CD4-positive, alpha-beta T cell treated with Interleukin-12 subunit alpha and Interleukin-12 subunit beta, for 1 hour (primary cell): ENCODE results near the gene SH2B3.
A peak's percentile ranks its signal among the peaks of the same experiment; 100 is the strongest.

Experiments used
- DNase-seq: peaks from one replicate; pipeline ENCODE4 v3.0.0-alpha.2; 2020

SH2B3 gene

DNA sequence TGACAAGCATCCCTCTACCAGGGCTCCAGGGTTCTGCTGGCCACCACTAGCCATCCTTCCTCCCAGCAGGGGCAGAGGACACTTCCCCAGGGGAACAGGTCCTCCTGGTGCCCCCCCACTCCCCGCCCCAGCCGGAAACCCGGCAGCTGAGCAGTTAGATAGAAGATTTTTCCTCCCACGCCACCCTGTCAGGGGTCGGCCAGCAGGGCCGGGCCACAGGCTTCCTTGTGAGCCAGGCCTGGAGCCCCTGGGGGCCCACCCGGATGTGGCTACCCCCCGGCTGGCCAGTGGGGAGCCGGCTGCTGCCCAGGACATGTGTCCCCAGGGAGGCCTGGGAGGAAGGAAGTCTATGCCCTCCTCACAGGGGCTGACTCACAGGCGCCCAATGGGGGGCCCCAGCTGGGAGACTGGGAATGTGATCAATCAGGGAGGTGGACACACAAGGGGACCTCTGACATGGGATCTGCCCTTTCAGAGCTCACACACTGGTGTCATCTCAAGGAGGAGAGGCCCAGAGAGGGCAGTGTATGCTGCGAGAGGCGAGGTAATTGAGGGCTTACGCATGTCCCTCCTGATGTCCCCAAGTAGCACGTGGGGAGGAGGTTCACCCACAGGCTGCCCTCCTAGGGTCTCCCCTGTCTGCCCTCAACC, 4.2 kb downstream of the SH2B3 start:
- no peak for DNase-seq

DNA sequence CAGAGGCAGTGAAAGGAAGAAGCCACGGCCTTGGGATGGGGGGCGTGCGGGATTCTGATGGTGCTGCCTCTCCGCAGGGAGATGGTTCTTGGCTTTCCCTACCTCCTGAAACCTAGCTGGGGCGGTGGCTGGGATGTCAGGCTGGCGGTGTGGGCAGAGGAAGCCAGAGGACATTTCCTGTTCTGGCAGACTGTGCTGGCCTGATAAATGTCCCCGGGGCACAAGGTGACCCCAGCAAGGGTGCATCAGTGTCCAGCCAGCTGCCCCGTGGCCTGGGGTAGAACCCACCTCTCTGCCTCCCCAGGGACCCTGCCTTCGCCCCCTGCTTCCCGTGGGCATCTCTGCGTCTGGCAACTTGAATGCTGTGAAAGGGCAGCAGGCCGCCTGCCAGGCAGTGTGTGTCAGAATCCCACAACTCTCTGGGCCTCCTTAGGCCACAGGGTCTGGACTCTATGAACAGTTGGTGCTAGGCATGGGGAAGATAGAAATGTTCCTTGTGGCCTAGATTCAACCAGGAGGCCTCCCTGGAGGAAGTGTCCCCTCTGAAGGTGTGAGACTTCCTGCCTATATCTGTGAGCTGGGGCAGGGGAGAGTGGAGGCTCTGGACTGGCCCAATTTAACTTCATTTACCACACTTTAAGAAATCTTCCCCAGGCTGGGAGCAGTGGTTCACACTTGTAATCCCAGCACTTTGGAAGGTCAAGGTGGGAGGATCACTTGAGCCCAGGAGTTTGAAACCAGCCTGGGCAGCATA, 4.9 kb downstream of the SH2B3 start:
- no peak for DNase-seq

DNA sequence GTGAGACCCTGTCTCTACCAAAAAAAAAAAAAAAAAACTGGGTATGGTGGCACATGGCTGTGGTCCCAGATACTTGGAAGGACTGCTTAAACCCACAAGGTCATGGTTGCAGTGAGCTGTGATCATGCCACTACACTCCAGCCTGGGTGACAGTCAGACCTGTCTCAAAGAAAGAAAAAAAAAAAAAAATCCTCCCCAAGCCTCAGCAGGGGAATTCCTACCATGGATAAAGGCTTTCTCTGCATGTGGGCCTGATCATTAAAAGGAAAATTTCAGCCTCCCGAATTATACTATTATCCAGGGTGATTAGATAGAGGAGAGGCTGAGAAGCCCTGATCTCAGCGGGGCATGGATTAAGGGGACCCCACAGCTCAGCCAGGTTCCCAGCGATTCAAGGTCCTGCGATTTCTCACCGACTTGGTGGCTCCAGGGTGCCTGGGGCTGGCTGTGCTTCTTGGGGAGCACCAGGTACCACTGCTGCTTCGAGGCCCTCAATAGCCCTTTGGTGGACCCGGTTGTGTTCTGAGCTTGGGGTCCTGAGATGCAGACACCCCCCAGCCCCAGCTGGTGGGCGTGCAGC, 5.6 kb downstream of the SH2B3 start:
- no peak for DNase-seq

DNA sequence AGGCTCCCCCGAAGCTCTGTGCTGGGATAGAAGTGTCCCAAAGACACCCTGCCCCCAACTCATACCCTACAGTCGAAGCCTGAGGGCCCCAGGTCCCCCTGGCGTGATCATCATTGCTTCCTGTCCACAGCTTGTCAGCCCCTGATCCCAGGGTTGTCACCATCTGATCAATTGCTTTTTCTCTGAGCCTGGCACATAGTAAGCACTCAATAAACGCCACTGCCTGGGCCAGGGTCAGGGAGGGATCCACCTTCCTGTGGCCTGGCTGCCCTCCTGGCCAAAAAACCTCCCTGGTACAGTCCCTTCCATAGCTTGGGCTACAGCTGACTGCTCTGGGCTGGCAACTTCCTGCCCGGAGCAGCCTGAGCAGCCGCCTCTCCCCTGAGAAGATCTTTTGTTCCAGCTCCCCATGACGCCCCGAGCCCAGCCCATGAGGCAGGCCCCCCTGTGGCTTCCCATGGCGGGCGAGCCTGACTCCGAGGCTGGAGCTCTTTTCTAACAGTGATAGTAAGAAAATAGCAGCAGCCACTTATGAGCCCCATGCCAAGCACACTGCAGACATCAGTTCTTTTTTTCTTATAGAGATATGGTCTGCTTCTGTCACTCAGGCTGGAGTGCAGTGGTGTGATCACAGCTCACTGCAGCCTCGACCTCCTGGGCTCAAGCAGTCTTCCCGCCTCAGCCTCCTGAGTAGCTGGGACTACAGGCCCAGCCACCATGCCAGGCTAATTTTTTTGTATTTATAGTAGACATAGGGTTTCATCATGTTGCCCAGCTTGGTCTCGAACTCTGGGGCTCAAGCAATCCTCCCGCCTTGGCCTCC, 6.5 kb downstream of the SH2B3 start:
- DNase-seq: no peak

DNA sequence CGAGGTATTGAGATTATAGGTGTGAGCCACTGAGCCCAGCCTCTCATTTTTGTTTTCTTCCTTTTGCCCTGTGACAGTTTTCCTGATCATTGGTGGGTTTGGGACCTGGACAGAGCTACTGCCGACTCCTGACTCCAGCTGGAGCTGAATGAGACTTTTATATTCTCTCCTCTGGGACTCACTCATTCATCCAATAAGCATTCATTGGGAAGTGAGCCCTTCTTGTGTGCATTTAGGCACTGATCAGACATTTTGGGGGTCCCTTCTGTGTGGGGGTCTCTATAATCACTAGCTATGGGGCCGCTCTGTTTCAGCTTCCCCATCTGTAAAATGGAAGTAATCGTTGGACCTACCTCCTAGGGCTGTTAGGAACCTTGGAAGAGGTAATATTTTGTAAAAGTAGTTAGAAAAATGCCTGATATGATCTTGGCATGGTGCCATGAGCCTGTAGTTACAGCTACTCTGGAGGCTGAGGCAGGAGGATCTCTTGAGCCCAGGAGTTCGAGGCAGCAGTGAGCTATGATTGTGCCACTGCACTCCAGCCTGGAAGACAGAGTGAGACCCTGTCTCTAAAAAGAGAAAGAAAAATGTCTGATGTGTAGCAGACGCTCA, 7.2 kb downstream of the SH2B3 start:
- DNase-seq: no peak

DNA sequence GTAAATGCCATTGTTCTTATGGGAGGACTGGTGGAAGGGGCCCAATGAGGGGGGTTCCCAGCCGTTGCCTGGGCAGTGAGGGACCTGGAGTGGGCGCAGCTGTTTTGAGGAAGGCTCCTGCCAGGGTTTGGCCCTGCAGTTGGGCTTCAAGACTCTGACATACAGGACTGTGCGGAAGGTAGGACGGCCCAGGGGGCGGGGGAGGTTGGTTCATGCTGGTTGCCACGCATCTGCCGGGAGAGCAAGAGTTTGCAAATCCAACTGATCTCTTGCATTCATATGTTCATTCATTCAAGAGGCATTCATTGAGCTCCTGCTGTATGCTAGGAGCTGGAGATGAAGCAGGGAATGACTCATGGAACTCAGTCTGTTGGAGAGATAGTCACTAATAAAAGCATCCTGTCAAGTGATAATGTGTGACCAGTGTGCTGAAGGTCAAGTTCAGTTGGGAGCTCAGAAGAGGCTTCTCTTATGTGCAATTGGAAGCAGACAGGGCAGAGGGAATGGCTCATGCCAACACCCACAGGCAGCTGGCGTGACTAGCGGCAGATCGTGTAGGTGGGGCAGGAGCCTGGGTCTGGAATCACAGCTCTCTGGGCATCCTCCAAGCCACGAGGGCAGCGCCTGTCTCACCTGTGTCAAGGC, 7.8 kb downstream of the SH2B3 start:
- DNase-seq: no peak

DNA sequence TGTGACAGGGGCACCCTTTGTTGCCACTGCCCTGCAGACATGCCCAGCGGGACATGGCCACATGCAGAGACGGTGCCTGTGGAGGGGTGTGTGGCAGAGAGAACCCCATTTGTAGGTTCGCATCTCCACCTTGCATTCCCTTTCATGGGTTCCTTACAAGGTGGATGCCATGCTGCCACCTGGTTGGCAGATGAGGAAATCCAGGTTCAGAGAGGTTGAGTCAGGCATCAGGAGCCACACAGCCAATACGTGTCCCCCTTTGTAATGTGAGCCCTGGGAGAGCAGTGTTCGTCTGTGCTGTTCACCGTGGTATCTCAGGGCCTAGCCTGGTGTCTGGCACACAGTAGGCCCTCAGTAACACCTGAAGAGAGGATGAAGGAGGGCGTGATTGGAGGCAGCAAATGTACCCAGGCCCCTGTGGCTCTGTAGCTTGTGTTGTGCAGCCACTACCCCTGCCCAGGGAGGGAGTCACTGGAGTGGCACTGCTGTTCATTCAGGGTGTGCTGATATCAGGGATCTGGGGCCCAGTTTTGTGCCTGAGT, 9.1 kb downstream of the SH2B3 start:
- DNase-seq: no peak

DNA sequence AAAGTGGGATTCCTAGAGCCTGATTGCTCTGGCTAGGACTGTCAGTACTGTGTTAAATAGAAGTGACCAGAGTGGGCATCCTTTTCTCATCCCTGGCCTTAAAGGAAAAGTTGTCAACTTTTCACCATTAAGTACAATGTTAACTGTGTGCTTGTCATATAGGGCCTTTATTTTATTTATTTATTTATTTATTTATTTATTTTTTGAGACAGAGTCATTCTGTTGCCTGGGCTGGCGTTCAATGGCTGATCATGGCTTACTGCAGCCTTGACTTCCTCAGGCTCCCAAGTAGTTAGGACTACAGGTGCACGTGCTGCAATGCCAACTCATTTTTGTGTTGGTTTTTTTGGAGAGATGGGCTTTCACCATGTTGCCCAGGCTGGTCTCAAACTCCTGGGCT, 11.6 kb downstream of the SH2B3 start:
- DNase-seq: no peak

DNA sequence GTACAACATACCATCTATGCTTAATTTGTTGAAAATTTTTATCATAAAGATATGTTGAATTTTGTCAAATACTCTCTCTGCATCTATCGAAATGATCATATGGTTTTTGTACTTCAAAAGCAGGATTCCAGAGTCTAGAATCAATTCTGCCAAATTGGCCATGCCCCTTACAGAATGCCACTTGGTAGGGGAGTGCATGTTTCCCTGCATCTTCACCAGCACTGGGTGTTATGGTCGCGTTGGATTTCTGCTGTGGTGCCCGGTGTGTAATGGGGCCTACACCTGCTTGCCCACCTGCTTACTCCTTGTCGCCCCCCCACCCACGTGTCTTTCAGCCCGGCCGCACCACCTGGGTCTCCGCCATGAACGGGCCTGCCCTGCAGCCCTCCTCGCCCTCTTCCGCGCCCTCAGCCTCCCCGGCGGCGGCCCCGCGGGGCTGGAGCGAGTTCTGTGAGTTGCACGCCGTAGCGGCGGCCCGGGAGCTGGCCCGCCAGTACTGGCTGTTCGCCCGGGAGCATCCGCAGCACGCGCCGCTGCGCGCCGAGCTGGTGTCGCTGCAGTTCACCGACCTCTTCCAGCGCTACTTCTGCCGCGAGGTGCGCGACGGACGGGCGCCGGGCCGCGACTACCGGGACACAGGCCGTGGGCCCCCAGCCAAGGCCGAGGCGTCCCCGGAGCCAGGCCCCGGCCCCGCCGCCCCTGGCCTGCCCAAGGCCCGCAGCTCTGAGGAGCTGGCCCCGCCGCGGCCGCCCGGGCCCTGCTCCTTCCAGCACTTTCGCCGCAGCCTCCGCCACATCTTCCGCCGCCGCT, 12.3 kb downstream of the SH2B3 start:
- no peak for DNase-seq

DNA sequence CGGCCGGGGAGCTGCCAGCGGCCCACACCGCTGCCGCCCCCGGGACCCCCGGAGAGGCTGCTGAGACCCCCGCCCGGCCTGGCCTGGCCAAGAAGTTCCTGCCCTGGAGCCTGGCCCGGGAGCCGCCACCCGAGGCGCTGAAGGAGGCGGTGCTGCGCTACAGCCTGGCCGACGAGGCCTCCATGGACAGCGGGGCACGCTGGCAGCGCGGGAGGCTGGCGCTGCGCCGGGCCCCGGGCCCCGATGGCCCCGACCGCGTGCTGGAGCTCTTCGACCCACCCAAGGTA, 12.8 kb downstream of the SH2B3 start:
- no peak for DNase-seq

DNA sequence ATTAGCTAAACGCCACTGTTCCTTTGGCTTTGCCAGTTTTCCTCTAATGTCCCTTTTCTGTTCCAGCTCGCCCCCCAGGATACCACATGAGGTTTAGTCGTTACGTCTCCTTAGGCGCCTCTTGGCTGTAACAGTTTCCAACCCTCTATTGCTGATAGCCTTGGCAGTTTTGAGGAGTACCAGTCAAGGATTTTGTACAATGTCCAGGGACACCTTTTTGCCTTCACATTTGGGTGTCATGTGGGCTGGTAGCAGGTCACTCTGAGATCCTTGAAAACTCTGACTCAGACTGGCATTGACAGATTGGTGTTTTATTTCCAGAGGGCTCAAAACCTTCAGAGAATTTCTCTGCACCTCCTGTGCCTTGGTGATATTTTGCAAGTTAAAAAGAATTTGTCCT, 14.1 kb downstream of the SH2B3 start:
- DNase-seq: no peak

DNA sequence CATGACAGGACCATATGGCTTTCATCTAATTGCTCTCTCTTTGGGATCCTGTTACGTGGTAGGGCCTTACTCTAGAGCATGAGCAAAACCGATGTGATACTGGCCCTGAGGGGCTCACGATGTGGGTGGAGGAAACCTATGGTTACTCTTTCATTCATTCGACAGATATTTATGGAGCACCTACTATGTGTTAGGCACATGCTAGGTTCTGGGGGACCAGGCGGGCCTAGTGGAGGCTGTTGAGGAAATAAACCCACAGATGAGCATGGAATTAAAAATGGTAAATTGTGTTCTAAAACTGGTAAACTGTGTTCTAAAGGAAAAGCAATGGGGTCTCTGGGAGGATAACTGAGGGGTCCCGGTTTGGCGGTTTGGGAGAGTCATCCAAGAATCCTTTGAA, 14.8 kb downstream of the SH2B3 start:
- no peak for DNase-seq

DNA sequence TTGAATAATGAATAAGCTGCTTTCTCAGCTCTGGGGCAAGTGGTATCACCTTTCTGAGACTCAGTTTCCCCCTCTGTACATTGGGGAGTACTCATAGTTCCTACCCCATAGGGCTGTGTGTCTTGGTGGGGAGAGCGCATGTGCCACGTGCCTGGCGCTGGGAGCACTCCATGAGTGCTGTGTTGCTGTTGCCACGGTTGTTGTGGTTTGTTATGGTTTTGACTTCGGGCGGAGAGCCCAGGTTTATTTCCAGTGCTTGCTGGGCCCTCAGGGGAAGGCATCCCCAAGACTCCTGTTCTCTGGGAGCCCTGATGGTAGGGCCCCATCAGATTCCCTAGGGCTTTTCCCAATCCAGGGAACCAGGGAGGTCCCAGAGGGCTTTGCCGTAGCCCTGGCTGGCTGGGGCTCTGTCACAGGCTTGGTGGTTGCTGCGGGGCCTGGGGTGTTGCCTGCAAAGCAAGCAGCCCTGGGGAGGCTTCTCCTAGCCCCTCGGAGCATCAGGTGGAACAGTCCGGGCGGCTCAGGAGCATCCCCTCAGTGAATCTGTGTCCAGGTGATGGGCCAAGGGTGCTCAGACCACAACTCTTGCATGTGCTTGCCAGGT, 18.6 kb downstream of the SH2B3 start:
- DNase-seq: no peak

DNA sequence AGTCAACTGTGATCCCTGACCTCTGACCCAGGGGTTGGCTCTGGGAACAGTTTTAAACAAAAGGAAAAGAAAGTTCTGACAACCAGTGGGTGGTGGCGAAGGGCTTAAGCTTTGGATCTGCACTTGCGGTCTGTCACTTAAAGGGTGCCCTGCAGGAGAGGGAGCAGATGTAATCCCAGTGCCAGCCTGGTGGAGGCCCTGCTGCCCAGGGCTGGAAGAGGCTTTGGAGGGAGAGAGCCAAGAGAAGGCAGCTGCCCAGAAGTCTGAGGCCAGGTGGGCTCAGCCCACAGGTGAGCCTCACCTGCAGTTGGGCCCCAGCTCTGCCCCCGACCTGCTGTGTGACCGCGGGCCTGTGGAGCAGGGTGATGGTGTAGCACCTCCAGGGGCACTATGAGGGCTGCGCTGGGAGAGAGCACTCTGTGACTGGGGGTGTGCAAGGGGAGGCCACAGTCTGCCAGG, 19.1 kb downstream of the SH2B3 start:
- no peak for DNase-seq

DNA sequence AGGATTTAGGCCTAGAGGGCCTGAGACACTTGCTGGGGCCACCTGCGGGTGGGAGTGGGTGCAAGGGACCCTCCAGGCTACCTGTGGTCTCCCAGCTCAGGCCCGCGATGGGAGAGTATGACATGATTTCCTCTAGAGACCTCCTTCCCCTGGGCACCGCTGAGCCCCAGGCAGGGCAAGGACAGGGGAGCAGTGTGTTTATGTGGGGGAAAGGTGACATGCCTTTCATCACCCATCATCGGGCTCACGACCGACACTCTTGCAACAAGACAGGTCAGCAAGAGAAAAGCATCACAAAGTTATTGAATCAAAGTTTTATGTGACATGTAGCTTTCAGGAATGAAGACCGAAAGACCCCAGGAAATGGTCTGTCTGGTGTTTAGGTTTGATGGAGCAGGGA, 19.9 kb downstream of the SH2B3 start:
- DNase-seq: no peak

DNA sequence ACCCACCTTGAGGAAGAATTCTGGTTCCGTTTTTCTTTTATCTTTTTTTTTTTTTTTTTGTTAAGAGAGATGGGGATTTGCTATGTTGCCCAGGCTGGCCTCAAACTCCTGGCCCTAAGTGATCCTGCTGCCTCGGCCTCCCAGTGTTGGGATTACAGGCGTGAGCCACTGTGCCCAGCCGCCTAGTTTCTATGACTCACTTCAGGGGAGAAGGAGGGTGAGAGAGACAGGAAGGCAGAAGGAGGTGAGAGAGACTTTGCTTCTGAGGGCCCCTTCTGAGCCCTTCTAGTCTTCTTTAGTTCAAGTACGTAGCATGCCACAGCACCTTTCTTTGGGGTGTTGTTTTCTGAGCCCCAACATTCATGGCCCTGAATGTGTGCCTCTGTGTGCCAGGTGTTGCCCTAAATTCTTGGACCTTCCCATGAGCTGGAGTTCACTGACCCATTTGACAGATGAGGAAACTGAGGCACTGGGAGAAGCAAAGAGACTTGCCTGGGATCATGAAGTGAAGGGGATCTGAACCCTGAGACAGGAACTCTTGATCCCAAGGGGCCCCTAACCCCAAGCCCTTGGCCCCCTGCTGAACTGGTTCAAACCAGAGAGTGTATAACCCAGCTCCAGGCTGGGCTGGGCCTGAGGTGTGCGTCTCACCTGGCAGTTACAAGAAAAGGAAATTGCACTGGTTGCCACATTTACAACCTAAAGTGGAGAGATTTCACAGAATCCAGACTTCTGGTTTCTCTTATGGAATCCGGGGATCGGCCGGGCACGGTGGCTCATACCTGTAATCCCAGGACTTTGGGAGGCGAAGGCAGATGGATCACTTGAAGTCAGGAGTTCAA, 20.8 kb downstream of the SH2B3 start:
- DNase-seq: peak; percentile 63

DNA sequence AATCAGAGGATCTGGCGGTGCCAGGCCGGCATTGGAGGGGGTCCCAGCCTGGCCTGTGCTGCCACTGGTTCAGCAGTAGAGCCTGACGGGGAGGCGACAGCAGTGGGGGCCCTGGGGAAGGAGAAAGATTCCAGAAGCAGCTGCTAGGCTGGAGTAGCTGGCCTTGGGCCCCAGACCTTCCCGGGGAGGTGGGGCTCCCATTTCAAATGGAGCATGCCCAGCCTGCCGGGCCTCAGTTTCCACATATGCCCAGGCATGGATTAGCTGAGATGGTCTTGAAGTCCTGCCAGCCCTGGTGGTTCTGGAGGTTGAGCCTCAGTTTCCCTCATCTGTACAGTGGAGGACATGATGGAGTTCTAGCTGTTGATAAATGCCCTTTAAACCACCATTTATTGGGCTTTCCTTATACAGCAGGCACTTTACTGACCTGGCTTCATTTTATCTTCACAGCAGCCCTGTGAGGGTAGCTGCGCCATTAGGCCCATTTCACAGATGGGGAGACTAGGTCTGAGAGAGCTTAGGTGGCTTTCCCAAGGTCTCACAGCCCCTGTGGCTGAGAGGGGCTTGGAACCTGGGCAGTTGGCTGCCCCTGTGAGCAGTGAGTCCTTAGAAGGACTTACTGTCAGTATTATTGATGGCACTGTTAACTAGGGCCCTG, 21.8 kb downstream of the SH2B3 start:
- no peak for DNase-seq

DNA sequence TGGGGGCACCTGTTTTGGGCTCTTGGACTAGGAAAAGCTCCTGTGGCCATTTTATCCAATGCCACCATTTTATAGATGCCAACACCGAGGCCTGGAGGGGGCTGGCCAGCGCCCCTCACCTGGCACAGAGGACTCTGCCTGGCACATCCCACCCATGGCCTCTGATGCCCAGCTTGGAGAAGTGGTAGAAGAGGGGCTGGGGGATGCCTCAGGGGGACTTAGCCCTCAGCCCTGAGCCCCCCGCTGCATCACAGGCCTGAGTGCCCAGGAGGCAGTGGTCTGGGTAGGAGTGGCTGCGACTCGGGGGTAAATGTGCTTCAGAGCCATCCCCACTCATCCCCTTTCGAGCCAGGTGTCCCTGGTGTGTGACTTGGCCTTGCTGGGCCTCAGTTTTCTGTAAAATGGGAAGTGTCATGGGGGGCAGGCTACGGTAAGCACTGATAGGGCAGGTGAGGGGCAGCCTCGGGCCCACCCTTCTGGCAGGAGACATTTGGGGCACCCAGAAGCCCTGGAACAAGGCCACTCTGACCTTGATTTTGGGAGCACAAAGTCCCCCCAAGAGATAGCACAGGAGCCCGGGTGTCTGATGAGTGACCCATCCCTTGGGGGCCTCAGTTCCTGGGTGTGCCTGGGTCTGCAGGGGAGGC, 22.5 kb downstream of the SH2B3 start:
- DNase-seq: no peak

DNA sequence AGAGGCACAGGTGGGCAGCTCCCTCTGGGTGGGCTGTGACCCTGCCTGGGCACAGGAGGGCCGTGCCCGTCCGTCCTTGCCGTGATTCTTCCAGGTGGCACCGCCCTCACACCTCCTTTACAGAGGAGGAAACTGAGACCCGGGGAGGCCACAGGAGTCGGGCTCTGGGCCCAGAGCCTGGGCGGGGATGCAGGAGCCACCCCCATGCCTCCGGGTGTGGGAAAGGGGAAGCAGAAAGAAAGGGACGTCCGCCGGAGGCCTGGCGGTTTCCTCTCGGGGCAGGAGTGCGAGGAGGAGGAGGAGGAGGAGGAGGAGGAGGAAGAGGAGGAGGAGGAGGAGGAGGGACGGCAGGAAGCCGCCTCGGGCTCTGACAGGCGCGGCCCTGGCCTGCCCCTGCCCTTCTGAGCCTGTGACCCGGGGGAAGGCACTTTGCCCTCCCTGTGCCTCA, 23.0 kb downstream of the SH2B3 start:
- peak; percentile 54 for DNase-seq
